Thyroid gland (tissue), 4 donors: ENCODE results near the gene OAT. TPM values are rescaled to one million over a fixed set of nuclear protein-coding genes. Genes with fewer than 3 reads are reported as not detected.

ENCODE experiments used
- DNase-seq, 2 donors: peaks; one replicate each; pipeline ENCODE4 v3.0.0-alpha.2; 2019
- H3K27ac ChIP-seq, 3 donors: fragments of 200-600 bp; sonication (generic); 1 replicate in 2 of 3; 2 replicates in 1 of 3; pipeline ENCODE4 v1.5.1; 2016 to 2019; ENCODE audit warnings: mild to moderate bottlenecking in 1 of 3, moderate library complexity in 1 of 3
- H3K27me3 ChIP-seq: fragments of 200-600 bp; sonication (generic); one replicate; pipeline ENCODE4 v1.5.1; 2019
- H3K36me3 ChIP-seq, 2 donors: fragments of 200-600 bp; sonication (generic); one replicate each; pipeline ENCODE4 v1.5.1; 2016 to 2019
- H3K4me1 ChIP-seq, 2 donors: fragments of 200-600 bp; sonication (generic); one replicate each; pipeline ENCODE4 v1.5.1; 2017 to 2019
- H3K4me3 ChIP-seq, 3 donors: fragments of 200-600 bp; sonication (generic); replicated peaks in 1 of 3; 1 replicate in 2 of 3; 2 replicates in 1 of 3; pipeline ENCODE4 v1.5.1; 2016; ENCODE audit warnings: mild to moderate bottlenecking in 1 of 3
- H3K9me3 ChIP-seq: fragments of 200-600 bp; sonication (generic); one replicate; pipeline ENCODE4 v1.5.1; 2017
- CTCF ChIP-seq, 6 experiments: fragments of 200-600 bp in 3 of 6; fragments of 450-650 bp in 3 of 6; sonication (generic) in 3 of 6; IDR thresholded peaks; one replicate each; pipeline ENCODE4 v1.5.1; 2016 to 2019; ENCODE audit warnings: antibody characterized with exemption in 6 of 6, mild to moderate bottlenecking in 2 of 6, inconsistent platforms in 1 of 6, moderate library complexity in 1 of 6
- POLR2A ChIP-seq, 2 donors: fragments of 450-650 bp; IDR thresholded peaks; one replicate each; pipeline ENCODE4 v1.6.1; 2017; ENCODE audit warnings: antibody characterized with exemption in 2 of 2, mild to moderate bottlenecking in 2 of 2, moderate library complexity in 1 of 2
- WGBS, 2 donors: methylation state at CpG; one replicate each; pipeline ENCODE4 v1.1.5; 2017; 5-methylcytosine and 5-hydroxymethylcytosine counted together
- intact Hi-C: fragments of 100-400 bp; cut with DNase I; formaldehyde crosslinking; loops from one replicate; pipeline ENCODE4 v1.15.1; 2023
- total RNA-seq, 4 donors: library from RNA; depleted of rRNA; stranded (reverse); fragments of >200 nt; gene quantifications; one replicate each; pipeline ENCODE4 v1.2.3, GENCODE V29; 2016

Gene OAT
- total RNA-seq, 4 donors from 2014 or later, result 75.3 to 111 (median 95.8) TPM

GRCh38 chr10:124354411-124355382 lies 64.0 kb downstream of the OAT start:
- no peak overlapping the region for H3K27ac ChIP-seq
- H3K36me3 ChIP-seq, result no peaks in the 10 kb centered on the region
- H3K4me3 ChIP-seq, result no peak overlapping the region
- no peaks in the 10 kb centered on the region for H3K9me3 ChIP-seq
- DNase-seq, result peak; percentile 20 to 24
- intact Hi-C loops, result no loop called here
- no peak for TF ChIP-seq POLR2A (IDR thresholded peaks at IDR 0.05)
- no peak for TF ChIP-seq CTCF (IDR thresholded peaks at IDR 0.05)
- H3K4me1 ChIP-seq, result no peaks in the 10 kb centered on the region
- no peaks in the 10 kb centered on the region for H3K27me3 ChIP-seq
- 32 to 42% methylated on average over 29 of the region's 29 CpGs for WGBS, 2 donors

GRCh38 chr10:124353896-124354295 lies 64.8 kb downstream of the OAT start:
- Histone ChIP-seq H3K9me3 (no peaks in the 10 kb centered on the region), H3K4me3 (no peak overlapping the region), H3K27me3 (no peaks in the 10 kb centered on the region), H3K36me3 (no peaks in the 10 kb centered on the region), H3K4me1 (no peaks in the 10 kb centered on the region), H3K27ac (no peak overlapping the region)
- DNase-seq, result no peak
- 82 to 84% methylated on average over 9 to 10 of the region's 11 CpGs for WGBS, 2 donors
- TF ChIP-seq CTCF (IDR thresholded peaks at IDR 0.05) (no peak), POLR2A (IDR thresholded peaks at IDR 0.05) (no peak)
- intact Hi-C loops, result no loop called here

GRCh38 chr10:124353091-124353815 lies 65.5 kb downstream of the OAT start:
- intact Hi-C loops, result no loop called here
- DNase-seq, result no peak

GRCh38 chr10:124351481-124352220 lies 67.1 kb downstream of the OAT start:
- intact Hi-C loops, result no loop called here
- Histone ChIP-seq H3K4me1 (no peaks in the 10 kb centered on the region), H3K36me3 (no peaks in the 10 kb centered on the region), H3K27ac (no peak overlapping the region), H3K27me3 (no peaks in the 10 kb centered on the region), H3K9me3 (no peaks in the 10 kb centered on the region), H3K4me3 (no peak overlapping the region)
- 78 to 89% methylated on average over 7 to 9 of the region's 10 CpGs for whole genome bisulfite sequencing, 2 donors
- no peak for DNase-seq
- TF ChIP-seq POLR2A (IDR thresholded peaks at IDR 0.05) (no peak), CTCF (IDR thresholded peaks at IDR 0.05) (no peak)

More at GRCh38 chr10:124353091-124353815, 65.5 kb downstream of the OAT start:
- no peak for TF ChIP-seq POLR2A (IDR thresholded peaks at IDR 0.05)
- TF ChIP-seq CTCF (IDR thresholded peaks at IDR 0.05), result no peak
- 80 to 91% methylated on average over 8 to 13 of the region's 15 CpGs for WGBS, 2 donors
- H3K27me3 ChIP-seq, result no peaks in the 10 kb centered on the region
- H3K4me1 ChIP-seq, result no peaks in the 10 kb centered on the region
- no peak overlapping the region for H3K27ac ChIP-seq
- H3K9me3 ChIP-seq, result no peaks in the 10 kb centered on the region
- H3K4me3 ChIP-seq, result no peak overlapping the region
- H3K36me3 ChIP-seq, result no peaks in the 10 kb centered on the region
